Left ventricle myocardium inferior (tissue), 1 donor: Measurements from ENCODE around the gene MSI2. TPM values are rescaled to one million over a fixed set of nuclear protein-coding genes. Genes with fewer than 3 reads are reported as not detected.

ENCODE experiments used
- DNase-seq: peaks from one replicate; pipeline ENCODE4 v3.0.0-alpha.2; 2020
- H3K27ac ChIP-seq: fragments of 200-600 bp; replicated peaks from 2 replicates; pipeline ENCODE4 v1.8.0; 2021
- H3K27me3 ChIP-seq: fragments of 200-600 bp; 2 replicates; pipeline ENCODE4 v1.8.0; 2021; ENCODE audit warnings: low read depth
- H3K36me3 ChIP-seq: fragments of 200-600 bp; 2 replicates; pipeline ENCODE4 v1.8.0; 2021
- H3K4me1 ChIP-seq: fragments of 200-600 bp; 2 replicates; pipeline ENCODE4 v1.8.0; 2021
- H3K4me3 ChIP-seq: fragments of 200-600 bp; 2 replicates; pipeline ENCODE4 v1.8.0; 2021; ENCODE audit warnings: mild to moderate bottlenecking, moderate library complexity
- H3K9me3 ChIP-seq: fragments of 200-600 bp; replicated peaks from 2 replicates; pipeline ENCODE4 v1.8.0; 2021
- CTCF ChIP-seq: fragments of 200-600 bp; IDR thresholded peaks from 2 replicates; pipeline ENCODE4 v1.8.0; 2021; ENCODE audit warnings: antibody characterized with exemption, mild to moderate bottlenecking, borderline replicate concordance
- intact Hi-C: fragments of 100-400 bp; cut with micrococcal nuclease; formaldehyde crosslinking; loops from one replicate; pipeline ENCODE4 v1.11.0; 2022
- total RNA-seq: library from RNA; stranded (reverse); fragmentation: NEBNext Ultra II Directional; extraction: Animal tissue kit (Norgen Biotek cat#: 25700); gene quantifications from one replicate; pipeline ENCODE4 v1.2.1, GENCODE V29; 2021
- donor health status: DM: no; HTN: yes; CAD: no; lungs with severe emphysema.

The MSI2 gene
- total RNA-seq, 1 donor from 2014 or later, result 118 TPM

- H3K27ac ChIP-seq, result peak overlapping the region; percentile 4
Observed at GRCh38 chr17:57486882-57487301, 230.6 kb downstream of the MSI2 start.

GRCh38 chr17:57487573-57487972, 231.2 kb downstream of the MSI2 start:
- peak overlapping the region; percentile 4 for H3K27ac ChIP-seq
- no peak for DNase-seq
- no peaks in the 10 kb centered on the region for H3K27me3 ChIP-seq
- peaks cover 70% of the 10 kb centered on the region for H3K4me1 ChIP-seq
- intact Hi-C loops, result no loop called here
- H3K4me3 ChIP-seq, result no peak overlapping the region
- H3K36me3 ChIP-seq, result no peaks in the 10 kb centered on the region
- no peak for TF ChIP-seq CTCF
- H3K9me3 ChIP-seq, result no peaks in the 10 kb centered on the region

More at GRCh38 chr17:57486882-57487301, 230.6 kb downstream of the MSI2 start:
- TF ChIP-seq CTCF, result no peak
- intact Hi-C loops, result no loop called here
- H3K36me3 ChIP-seq, result no peaks in the 10 kb centered on the region
- peaks cover 72% of the 10 kb centered on the region for H3K4me1 ChIP-seq
- no peaks in the 10 kb centered on the region for H3K27me3 ChIP-seq
- H3K9me3 ChIP-seq, result no peaks in the 10 kb centered on the region
- no peak overlapping the region for H3K4me3 ChIP-seq
- no peak for DNase-seq

DNA sequence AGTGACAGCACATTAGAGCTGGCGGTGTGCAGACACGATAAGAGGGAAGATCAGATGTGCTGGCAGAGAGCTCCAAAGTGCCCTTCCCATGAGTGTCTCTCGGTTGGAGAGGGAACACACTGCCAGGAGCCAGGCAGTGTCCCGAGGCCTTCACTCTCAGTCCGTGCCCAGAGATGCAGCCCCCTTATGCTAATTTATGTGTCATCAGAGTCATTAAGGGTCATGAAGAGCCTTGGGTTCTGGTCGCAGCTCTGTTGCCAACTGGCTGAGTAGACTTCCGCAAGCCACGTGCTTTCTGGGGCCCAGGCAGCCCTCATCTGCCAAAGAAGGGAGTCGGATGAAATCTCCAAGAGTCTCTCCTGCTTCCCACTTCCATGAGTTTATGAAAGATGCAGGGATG, 232.5 kb downstream of the MSI2 start:
- DNase-seq, result peak; percentile 31
- H3K9me3 ChIP-seq, result no peaks in the 10 kb centered on the region
- H3K27me3 ChIP-seq, result no peaks in the 10 kb centered on the region
- H3K4me1 ChIP-seq, result peaks cover 69% of the 10 kb centered on the region
- H3K36me3 ChIP-seq, result no peaks in the 10 kb centered on the region
- no peak overlapping the region for H3K4me3 ChIP-seq
- no peak for TF ChIP-seq CTCF
- intact Hi-C loops, result no loop called here
- peak overlapping the region; percentile 2 for H3K27ac ChIP-seq

- H3K4me3 ChIP-seq, result no peak overlapping the region
- no peaks in the 10 kb centered on the region for H3K27me3 ChIP-seq
- no peak overlapping the region for H3K27ac ChIP-seq
- peaks cover 65% of the 10 kb centered on the region for H3K4me1 ChIP-seq
- intact Hi-C loops, result no loop called here
- no peaks in the 10 kb centered on the region for H3K9me3 ChIP-seq
- no peak for DNase-seq
- no peaks in the 10 kb centered on the region for H3K36me3 ChIP-seq
- no peak for TF ChIP-seq CTCF
Observed at GRCh38 chr17:57489321-57489720, 233.0 kb downstream of the MSI2 start.

DNA sequence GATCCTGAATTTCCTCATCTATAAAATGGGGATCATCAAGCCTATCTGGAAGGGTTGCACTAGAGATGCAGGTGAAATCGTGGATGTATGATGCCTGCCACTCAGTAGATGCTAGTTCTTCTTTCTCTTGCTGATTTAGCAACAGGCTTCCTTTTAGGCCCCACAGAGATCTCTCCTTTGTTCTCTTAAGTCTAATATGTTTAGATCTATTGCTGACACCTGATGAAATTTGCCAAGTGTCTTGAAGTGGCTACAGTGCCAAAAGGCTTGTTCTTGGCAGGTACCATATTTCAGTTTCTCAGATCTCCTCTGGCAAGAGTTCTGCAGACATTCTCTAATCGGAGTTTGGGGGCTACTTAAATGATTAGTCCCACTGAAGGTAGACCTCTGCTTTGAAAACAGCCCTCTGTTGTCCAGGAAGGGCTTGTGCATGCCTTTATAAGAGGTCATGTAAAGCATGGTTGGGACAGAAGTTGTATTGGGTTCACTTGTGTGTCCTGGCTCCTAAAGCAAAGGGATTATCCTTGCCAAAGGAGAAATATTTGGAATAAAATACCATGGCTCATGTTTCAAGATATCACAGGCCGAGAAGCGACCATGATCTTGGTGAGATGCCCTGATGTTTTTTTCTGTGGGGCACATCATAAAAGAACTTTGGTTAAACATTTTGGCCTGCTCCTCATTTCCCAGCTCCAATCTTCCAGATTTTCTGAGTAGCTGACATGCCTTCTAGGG, 234.0 kb downstream of the MSI2 start:
- DNase-seq, result no peak
- no peaks in the 10 kb centered on the region for H3K36me3 ChIP-seq
- H3K4me3 ChIP-seq, result no peak overlapping the region
- H3K27ac ChIP-seq, result no peak overlapping the region
- TF ChIP-seq CTCF, result no peak
- no peaks in the 10 kb centered on the region for H3K27me3 ChIP-seq
- peaks cover 64% of the 10 kb centered on the region for H3K4me1 ChIP-seq
- H3K9me3 ChIP-seq, result no peaks in the 10 kb centered on the region
- intact Hi-C loops, result no loop called here
